RWPE2 (cell line): ENCODE measurements around the gene DDAH1.

ENCODE experiments used
- ATAC-seq: fragments of 200-7000 bp; cut with Tn5 transposase; 3 replicates; pipeline ENCODE4 v1.9.1; 2021; ENCODE audit warnings: low read depth
- DNase-seq: peaks from one replicate; pipeline ENCODE4 v3.0.0-alpha.2; 2020; ENCODE audit warnings: low spot score
- H3K27ac ChIP-seq: fragments of 450-650 bp; 2 replicates; pipeline ENCODE4 v1.5.1; 2017; ENCODE audit warnings: mild to moderate bottlenecking; ENCODE audit not compliant: poor library complexity, severe bottlenecking
- H3K27me3 ChIP-seq: fragments of 250-450 bp; sonication (Bioruptor Pico); 2 replicates; pipeline ENCODE4 v1.5.1; 2021; ENCODE audit warnings: mild to moderate bottlenecking, moderate library complexity; ENCODE audit not compliant: insufficient read depth, poor library complexity, severe bottlenecking
- H3K36me3 ChIP-seq: fragments of 250-450 bp; sonication (Bioruptor Pico); 2 replicates; pipeline ENCODE4 v1.5.1; 2020; ENCODE audit warnings: low read depth, mild to moderate bottlenecking, moderate library complexity
- H3K4me1 ChIP-seq: fragments of 250-450 bp; sonication (Bioruptor Pico); 2 replicates; pipeline ENCODE4 v1.5.1; 2021; ENCODE audit warnings: mild to moderate bottlenecking, moderate library complexity; ENCODE audit not compliant: insufficient read depth, poor library complexity, severe bottlenecking
- H3K4me3 ChIP-seq: fragments of 250-450 bp; sonication (Bioruptor Pico); 2 replicates; pipeline ENCODE4 v1.5.1; 2021; ENCODE audit warnings: mild to moderate bottlenecking, moderate library complexity; ENCODE audit not compliant: severe bottlenecking
- H3K9me3 ChIP-seq: fragments of 250-450 bp; sonication (Bioruptor Pico); 2 replicates; pipeline ENCODE4 v1.5.1; 2021; ENCODE audit warnings: mild to moderate bottlenecking, moderate library complexity; ENCODE audit not compliant: severe bottlenecking
- TF ChIP-seq, protein P1 (sequence below): fragments of 450-650 bp; IDR thresholded peaks from one replicate; pipeline ENCODE4 v1.5.1; 2017; ENCODE audit warnings: mild to moderate bottlenecking, moderate library complexity; ENCODE audit not compliant: poor library complexity, severe bottlenecking

The DDAH1 gene

DNA sequence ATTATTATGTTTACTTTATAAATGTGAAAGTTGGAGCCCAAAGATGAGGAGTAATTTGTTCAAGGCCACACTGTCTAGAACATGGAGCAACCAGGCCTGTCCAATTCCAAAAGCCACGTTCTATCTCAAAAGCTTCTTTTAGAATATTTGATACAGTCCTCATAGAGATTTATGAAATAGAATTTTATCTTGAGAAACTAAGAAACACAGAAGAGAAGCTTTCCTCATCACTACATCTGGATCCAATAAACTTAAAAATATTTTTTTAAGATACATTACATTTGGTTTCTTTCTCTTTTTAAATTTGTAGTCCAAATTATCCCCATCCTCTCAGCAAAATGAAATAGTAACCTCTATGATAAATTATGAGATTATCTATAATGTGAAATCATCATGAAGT lies 58.9 kb downstream of the DDAH1 start:
- TF ChIP-seq, protein P1, sequence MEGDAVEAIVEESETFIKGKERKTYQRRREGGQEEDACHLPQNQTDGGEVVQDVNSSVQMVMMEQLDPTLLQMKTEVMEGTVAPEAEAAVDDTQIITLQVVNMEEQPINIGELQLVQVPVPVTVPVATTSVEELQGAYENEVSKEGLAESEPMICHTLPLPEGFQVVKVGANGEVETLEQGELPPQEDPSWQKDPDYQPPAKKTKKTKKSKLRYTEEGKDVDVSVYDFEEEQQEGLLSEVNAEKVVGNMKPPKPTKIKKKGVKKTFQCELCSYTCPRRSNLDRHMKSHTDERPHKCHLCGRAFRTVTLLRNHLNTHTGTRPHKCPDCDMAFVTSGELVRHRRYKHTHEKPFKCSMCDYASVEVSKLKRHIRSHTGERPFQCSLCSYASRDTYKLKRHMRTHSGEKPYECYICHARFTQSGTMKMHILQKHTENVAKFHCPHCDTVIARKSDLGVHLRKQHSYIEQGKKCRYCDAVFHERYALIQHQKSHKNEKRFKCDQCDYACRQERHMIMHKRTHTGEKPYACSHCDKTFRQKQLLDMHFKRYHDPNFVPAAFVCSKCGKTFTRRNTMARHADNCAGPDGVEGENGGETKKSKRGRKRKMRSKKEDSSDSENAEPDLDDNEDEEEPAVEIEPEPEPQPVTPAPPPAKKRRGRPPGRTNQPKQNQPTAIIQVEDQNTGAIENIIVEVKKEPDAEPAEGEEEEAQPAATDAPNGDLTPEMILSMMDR, result no peak
- ATAC-seq (no peak), DNase-seq (no peak)

DNA sequence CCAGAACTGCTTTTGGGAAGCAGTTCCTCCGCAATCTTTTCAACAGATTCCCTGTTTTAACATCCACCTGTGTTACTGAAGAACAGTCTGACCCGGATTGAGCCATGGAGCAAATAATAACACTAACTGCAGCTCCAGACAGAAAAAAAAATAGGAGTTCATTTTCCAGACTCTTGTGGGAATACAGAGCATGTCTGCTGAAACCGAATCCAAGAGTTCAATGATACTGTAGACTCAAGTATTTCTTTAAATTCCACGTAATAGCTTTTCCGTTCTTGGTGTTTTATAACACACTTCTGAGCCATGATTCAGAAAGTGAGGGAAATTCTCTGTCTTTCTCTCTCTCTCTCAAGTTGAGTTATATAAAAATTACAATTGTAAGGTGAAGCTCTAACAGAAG lies 60.6 kb downstream of the DDAH1 start:
- no peak for ATAC-seq
- Histone ChIP-seq H3K9me3 (no peaks in the 10 kb centered on the region), H3K27ac (no peak overlapping the region), H3K4me3 (no peak overlapping the region), H3K27me3 (no peaks in the 10 kb centered on the region), H3K4me1 (peaks cover 16% of the 10 kb centered on the region), H3K36me3 (no peaks in the 10 kb centered on the region)
- TF ChIP-seq, protein P1, result no peak
- no peak for DNase-seq

More for the DNA sequence above, 58.9 kb downstream of the DDAH1 start:
- Histone ChIP-seq H3K4me1 (peaks cover 16% of the 10 kb centered on the region), H3K4me3 (no peak overlapping the region), H3K27ac (no peak overlapping the region), H3K9me3 (no peaks in the 10 kb centered on the region), H3K27me3 (no peaks in the 10 kb centered on the region), H3K36me3 (no peaks in the 10 kb centered on the region)

DNA sequence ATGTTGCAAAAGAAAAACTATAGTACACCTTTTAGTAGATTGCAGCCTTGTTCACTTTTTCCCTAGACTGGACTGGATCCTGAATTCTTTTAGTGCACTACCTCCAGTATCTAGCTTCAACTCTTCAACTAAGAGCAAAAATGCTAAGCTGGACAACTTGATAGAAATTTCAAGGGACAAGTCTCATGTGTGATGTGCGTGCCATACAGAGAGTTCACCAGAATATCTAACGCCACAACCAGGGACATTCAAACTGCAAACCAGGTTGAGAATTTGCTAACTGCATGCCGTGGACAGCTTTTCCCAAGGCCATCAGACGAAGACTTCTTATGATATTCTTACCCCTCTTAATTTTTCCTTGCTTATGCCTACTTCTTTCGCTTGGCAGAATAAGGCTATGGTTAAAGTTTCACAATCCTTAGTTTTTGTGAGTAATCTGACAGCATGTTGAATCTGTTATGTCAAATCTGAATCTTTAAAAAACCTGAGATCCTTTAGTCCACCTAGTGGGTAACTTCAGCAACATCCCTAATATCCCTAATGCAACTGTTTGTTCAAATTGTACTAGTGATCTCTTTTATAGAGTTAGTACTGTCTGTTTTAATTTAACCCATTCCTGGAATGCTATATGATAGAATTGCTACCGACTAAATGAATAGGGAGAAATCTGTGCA lies 66.4 kb downstream of the DDAH1 start:
- ATAC-seq, result peak; percentile 83
- peaks cover 7% of the 10 kb centered on the region for H3K4me1 ChIP-seq
- no peaks in the 10 kb centered on the region for H3K36me3 ChIP-seq
- DNase-seq, result no peak
- peak overlapping the region; percentile 6 for H3K27ac ChIP-seq
- TF ChIP-seq, protein P1, result peak; percentile 68
- H3K9me3 ChIP-seq, result no peaks in the 10 kb centered on the region
- no peaks in the 10 kb centered on the region for H3K27me3 ChIP-seq
- H3K4me3 ChIP-seq, result no peak overlapping the region

DNA sequence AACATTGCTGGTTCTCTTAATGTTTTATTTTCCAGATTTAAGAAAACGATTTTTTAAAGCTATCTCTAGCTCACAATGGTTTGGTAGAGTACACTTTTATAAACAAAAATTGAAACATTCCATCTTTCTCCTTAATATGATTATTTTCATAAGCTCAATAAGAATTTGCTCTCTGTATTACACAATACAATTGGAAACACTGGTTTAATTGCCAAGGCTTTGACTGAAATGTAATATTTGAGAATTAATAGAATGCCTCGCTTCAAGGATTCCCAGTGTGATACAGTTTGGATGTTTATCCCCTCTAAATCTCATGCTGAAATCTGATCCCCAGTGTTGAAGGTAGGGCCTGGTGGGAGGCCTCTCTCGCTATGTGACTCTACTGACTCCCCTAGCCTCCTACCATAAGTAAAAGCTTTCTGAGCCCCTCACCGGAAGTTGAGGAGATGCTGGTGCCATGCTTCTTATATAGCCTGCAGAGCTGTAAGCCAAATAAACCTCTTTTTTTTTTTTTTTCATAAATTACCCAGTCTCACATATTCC lies 67.4 kb downstream of the DDAH1 start:
- no peaks in the 10 kb centered on the region for H3K9me3 ChIP-seq
- peaks cover 7% of the 10 kb centered on the region for H3K4me1 ChIP-seq
- ATAC-seq, result no peak
- TF ChIP-seq, protein P1, result no peak
- no peak for DNase-seq
- no peak overlapping the region for H3K4me3 ChIP-seq
- H3K27ac ChIP-seq, result peak overlapping the region; percentile 6
- no peaks in the 10 kb centered on the region for H3K27me3 ChIP-seq
- H3K36me3 ChIP-seq, result no peaks in the 10 kb centered on the region

DNA sequence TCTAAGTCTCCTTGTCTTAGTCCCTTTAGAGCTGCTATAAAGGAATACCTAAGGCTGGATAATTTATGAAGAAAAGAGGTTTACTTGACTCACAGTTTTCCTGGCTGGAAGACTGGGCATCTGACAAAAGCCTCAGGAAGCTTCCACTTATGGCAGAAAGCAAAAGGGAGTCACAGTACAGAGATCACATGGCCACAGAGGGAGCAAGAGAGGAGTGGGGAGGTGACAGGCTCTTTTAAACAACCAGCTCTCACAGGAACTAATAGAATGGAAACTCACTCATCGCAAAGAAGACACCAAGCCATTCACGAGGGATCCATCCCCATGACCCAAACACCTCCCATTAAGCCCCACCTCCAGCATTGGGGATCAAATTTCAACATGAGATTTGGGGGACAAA lies 68.8 kb downstream of the DDAH1 start:
- Histone ChIP-seq H3K9me3 (no peaks in the 10 kb centered on the region), H3K27me3 (no peaks in the 10 kb centered on the region), H3K4me3 (no peak overlapping the region), H3K27ac (no peak overlapping the region), H3K36me3 (no peaks in the 10 kb centered on the region), H3K4me1 (peaks cover 7% of the 10 kb centered on the region)
- no peak for DNase-seq
- no peak for ATAC-seq
- TF ChIP-seq, protein P1, result no peak
